Thymus (tissue), 11 donors: ENCODE results near the gene CCSAP. TPM values are rescaled to one million over a fixed set of nuclear protein-coding genes. Genes with fewer than 3 reads are reported as not detected.

Experiments
- DNase-seq, 9 donors: peaks; one replicate each; pipeline ENCODE4 v3.0.0-alpha.2; 2013; ENCODE audit warnings: low spot score in 9 of 9, low read depth in 6 of 9, missing footprints in 1 of 9
- H3K27ac ChIP-seq, 2 donors: one replicate each; pipeline ENCODE4 v1.5.1; 2013; ENCODE audit warnings: control low read depth in 1 of 2, low read depth in 1 of 2, low read length in 1 of 2, mild to moderate bottlenecking in 1 of 2, moderate library complexity in 1 of 2
- H3K27me3 ChIP-seq, 2 donors: one replicate each; pipeline ENCODE4 v1.5.1; 2013; ENCODE audit warnings: low read length in 1 of 2; ENCODE audit not compliant: control insufficient read depth in 2 of 2, insufficient read depth in 1 of 2
- H3K36me3 ChIP-seq, 2 donors: one replicate each; pipeline ENCODE4 v1.5.1; 2013; ENCODE audit warnings: low read length in 1 of 2, mild to moderate bottlenecking in 1 of 2, moderate library complexity in 1 of 2; ENCODE audit not compliant: control insufficient read depth in 2 of 2, insufficient read depth in 2 of 2
- H3K4me1 ChIP-seq, 2 donors: one replicate each; pipeline ENCODE4 v1.5.1; 2013; ENCODE audit warnings: low read length in 2 of 2; ENCODE audit not compliant: control insufficient read depth in 2 of 2, insufficient read depth in 2 of 2
- H3K4me3 ChIP-seq, 2 donors: one replicate each; pipeline ENCODE4 v1.5.1; 2013; ENCODE audit warnings: low read length in 2 of 2, control low read depth in 1 of 2, mild to moderate bottlenecking in 1 of 2
- H3K9me3 ChIP-seq, 2 donors: one replicate each; pipeline ENCODE4 v1.5.1; 2013; ENCODE audit warnings: low read length in 1 of 2, mild to moderate bottlenecking in 1 of 2; ENCODE audit not compliant: control insufficient read depth in 2 of 2, insufficient read depth in 1 of 2
- WGBS: extraction: QIAGEN DNeasy Blood & Tissue Kit; methylation state at CpG from one replicate; pipeline ENCODE4 v1.1.7; 2013; 5-methylcytosine and 5-hydroxymethylcytosine counted together
- polyA plus RNA-seq: library from polyadenylated mRNA; stranded (reverse); fragments of 200-250 nt; gene quantifications from one replicate; pipeline ENCODE4 v1.2.3, GENCODE V29; 2013
- total RNA-seq: library from RNA; stranded (reverse); fragments of 120-200 nt; gene quantifications from one replicate; pipeline ENCODE4 v1.2.4, GENCODE V29; 2013
- donor health status: healthy.

Gene CCSAP
- total and polyA plus RNA-seq, 2 donors, result 18.7 to 18.9 TPM

GRCh38 chr1:229372251-229372650, 29.4 kb upstream of the CCSAP start:
- no peak overlapping the region for H3K4me3 ChIP-seq
- H3K36me3 ChIP-seq, result no peaks in the 10 kb centered on the region
- H3K4me1 ChIP-seq, result no peaks in the 10 kb centered on the region
- DNase-seq, result no peak
- H3K9me3 ChIP-seq, result peaks cover 0 to 4% of the 10 kb centered on the region in 2 donors
- peaks cover 0 to 11% of the 10 kb centered on the region in 2 donors for H3K27me3 ChIP-seq
- H3K27ac ChIP-seq, result no peak overlapping the region

- H3K27ac ChIP-seq, result no peak overlapping the region
- 94% methylated on average over 6 of the region's 6 CpGs for WGBS
- H3K4me3 ChIP-seq, result no peak overlapping the region
- no peaks in the 10 kb centered on the region for H3K4me1 ChIP-seq
- DNase-seq, result no peak
- peaks cover 0 to 4% of the 10 kb centered on the region in 2 donors for H3K9me3 ChIP-seq
- peaks cover 0 to 11% of the 10 kb centered on the region in 2 donors for H3K27me3 ChIP-seq
- no peaks in the 10 kb centered on the region for H3K36me3 ChIP-seq
These were observed 28.8 kb upstream of the CCSAP start for GRCh38 chr1:229371624-229372023.

- Histone ChIP-seq H3K27me3 (peaks cover 0 to 11% of the 10 kb centered on the region in 2 donors), H3K9me3 (peaks cover 0 to 4% of the 10 kb centered on the region in 2 donors), H3K4me1 (no peaks in the 10 kb centered on the region), H3K36me3 (no peaks in the 10 kb centered on the region), H3K27ac (no peak overlapping the region), H3K4me3 (no peak overlapping the region)
- 9% methylated on average over 7 of the region's 7 CpGs for WGBS
- no peak for DNase-seq
These were observed 27.8 kb upstream of the CCSAP start for GRCh38 chr1:229370601-229371021.

GRCh38 chr1:229368347-229368746, 25.5 kb upstream of the CCSAP start:
- Histone ChIP-seq H3K4me3 (no peak overlapping the region), H3K27ac (no peak overlapping the region), H3K27me3 (peaks cover 0 to 11% of the 10 kb centered on the region in 2 donors), H3K36me3 (no peaks in the 10 kb centered on the region), H3K9me3 (peaks cover 0 to 3% of the 10 kb centered on the region in 2 donors), H3K4me1 (no peaks in the 10 kb centered on the region)
- no peak for DNase-seq
- WGBS, result 89% methylated on average over 2 of the region's 2 CpGs

- DNase-seq, result no peak
- Histone ChIP-seq H3K27me3 (peaks cover 0 to 6% of the 10 kb centered on the region in 2 donors), H3K4me1 (no peaks in the 10 kb centered on the region), H3K9me3 (no peaks in the 10 kb centered on the region), H3K4me3 (no peak overlapping the region), H3K27ac (no peak overlapping the region), H3K36me3 (no peaks in the 10 kb centered on the region)
- 52% methylated on average over 2 of the region's 2 CpGs for WGBS
These were observed 22.7 kb upstream of the CCSAP start for GRCh38 chr1:229365569-229365968.

GRCh38 chr1:229364207-229365065, 21.6 kb upstream of the CCSAP start:
- Histone ChIP-seq H3K27me3 (peaks cover 0 to 3% of the 10 kb centered on the region in 2 donors), H3K9me3 (no peaks in the 10 kb centered on the region), H3K4me1 (no peaks in the 10 kb centered on the region), H3K36me3 (no peaks in the 10 kb centered on the region), H3K27ac (no peak overlapping the region), H3K4me3 (no peak overlapping the region)
- DNase-seq, result no peak
- 89% methylated on average over 12 of the region's 12 CpGs for WGBS

GRCh38 chr1:229363723-229364122, 20.9 kb upstream of the CCSAP start:
- 86% methylated on average over 6 of the region's 6 CpGs for WGBS
- Histone ChIP-seq H3K27ac (no peak overlapping the region), H3K4me3 (no peak overlapping the region), H3K27me3 (peaks cover 0 to 3% of the 10 kb centered on the region in 2 donors), H3K9me3 (no peaks in the 10 kb centered on the region), H3K4me1 (no peaks in the 10 kb centered on the region), H3K36me3 (no peaks in the 10 kb centered on the region)
- DNase-seq, result no peak

- H3K27me3 ChIP-seq, result peaks cover 0 to 3% of the 10 kb centered on the region in 2 donors
- no peak for DNase-seq
- 68% methylated on average over 4 of the region's 4 CpGs for WGBS
These were observed 17.6 kb upstream of the CCSAP start for GRCh38 chr1:229360420-229360819.

GRCh38 chr1:229355661-229356060, 12.8 kb upstream of the CCSAP start:
- Histone ChIP-seq H3K9me3 (no peaks in the 10 kb centered on the region), H3K27ac (no peak overlapping the region), H3K36me3 (no peaks in the 10 kb centered on the region), H3K4me3 (no peak overlapping the region), H3K4me1 (no peaks in the 10 kb centered on the region), H3K27me3 (peaks cover 0 to 3% of the 10 kb centered on the region in 2 donors)
- no peak for DNase-seq

More at GRCh38 chr1:229360420-229360819, 17.6 kb upstream of the CCSAP start:
- no peak overlapping the region for H3K4me3 ChIP-seq
- no peak overlapping the region for H3K27ac ChIP-seq
- no peaks in the 10 kb centered on the region for H3K36me3 ChIP-seq
- no peaks in the 10 kb centered on the region for H3K9me3 ChIP-seq
- H3K4me1 ChIP-seq, result no peaks in the 10 kb centered on the region
